ENCODE data around the gene MMP24OS. TPM values are rescaled to one million over a fixed set of nuclear protein-coding genes. Genes with fewer than 3 reads are reported as not detected.

Gene MMP24OS
- total and polyA plus RNA-seq, 4 donors: 5.2 to 16.0 (median 10.3) TPM

GRCh38 chr20:35295674-35296073, 17.8 kb upstream of the MMP24OS start:
- Histone ChIP-seq H3K9ac (ENCODE audit: low read depth in 1 of 2, low read length in 2 of 2) (no peak overlapping the region), H3K9me3 (ENCODE audit: control insufficient read depth in 4 of 4, low read length in 3 of 4) (no peaks in the 10 kb centered on the region), H3K27me3 (ENCODE audit: control insufficient read depth in 4 of 4, insufficient read depth in 4 of 4, low read length in 3 of 4) (no peaks in the 10 kb centered on the region), H3K36me3 (ENCODE audit: control insufficient read depth in 4 of 4, insufficient read depth in 3 of 4, low read depth in 1 of 4, low read length in 3 of 4) (no peaks in the 10 kb centered on the region), H3K4me1 (ENCODE audit: control insufficient read depth in 4 of 4, insufficient read depth in 4 of 4, low read length in 3 of 4) (no peaks in the 10 kb centered on the region), H3K4me3 (ENCODE audit: low read depth in 1 of 3, low read length in 3 of 3) (no peak overlapping the region), H3K27ac (ENCODE audit: low read depth in 1 of 2, low read length in 2 of 2) (no peak overlapping the region)
- WGBS: 92% methylated on average over 8 of the region's 8 CpGs
- DNase-seq (ENCODE audit: low spot score): no peak
- no peak for TF ChIP-seq JUND (IDR thresholded peaks at IDR 0.05)
- TF ChIP-seq TAF1 (conservative IDR thresholded peaks at IDR 0.05): no peak
- TF ChIP-seq NR2F2 (IDR thresholded peaks at IDR 0.05): no peak
- TF ChIP-seq HNF4G (IDR thresholded peaks at IDR 0.05): no peak
- no peak for TF ChIP-seq GABPA (IDR thresholded peaks at IDR 0.05 in 1 of 2, conservative IDR thresholded peaks at IDR 0.05 in 1 of 2)
- no peak for TF ChIP-seq YY1 (IDR thresholded peaks at IDR 0.05)
- no peak for TF ChIP-seq REST (IDR thresholded peaks at IDR 0.05)
- no peak for TF ChIP-seq EGR1 (IDR thresholded peaks at IDR 0.05; ENCODE audit: low read depth in 2 of 2)
- no peak for TF ChIP-seq MAX (IDR thresholded peaks at IDR 0.05)
- TF ChIP-seq HNF4A (conservative IDR thresholded peaks at IDR 0.05): no peak
- no peak for TF ChIP-seq ZBTB33 (IDR thresholded peaks at IDR 0.05)
- TF ChIP-seq FOXA1 (IDR thresholded peaks at IDR 0.05): no peak
- TF ChIP-seq ATF3 (IDR thresholded peaks at IDR 0.05): no peak
- no peak for TF ChIP-seq RXRA (IDR thresholded peaks at IDR 0.05)
- no peak for TF ChIP-seq RAD21 (IDR thresholded peaks at IDR 0.05)
- TF ChIP-seq FOXA2 (IDR thresholded peaks at IDR 0.05): no peak
- TF ChIP-seq CTCF (IDR thresholded peaks at IDR 0.05; ENCODE audit: low read depth, low read length, missing input control): no peak
- no peak for TF ChIP-seq SP1 (IDR thresholded peaks at IDR 0.05)
